Measurements from ENCODE around the gene PRND.

DNA sequence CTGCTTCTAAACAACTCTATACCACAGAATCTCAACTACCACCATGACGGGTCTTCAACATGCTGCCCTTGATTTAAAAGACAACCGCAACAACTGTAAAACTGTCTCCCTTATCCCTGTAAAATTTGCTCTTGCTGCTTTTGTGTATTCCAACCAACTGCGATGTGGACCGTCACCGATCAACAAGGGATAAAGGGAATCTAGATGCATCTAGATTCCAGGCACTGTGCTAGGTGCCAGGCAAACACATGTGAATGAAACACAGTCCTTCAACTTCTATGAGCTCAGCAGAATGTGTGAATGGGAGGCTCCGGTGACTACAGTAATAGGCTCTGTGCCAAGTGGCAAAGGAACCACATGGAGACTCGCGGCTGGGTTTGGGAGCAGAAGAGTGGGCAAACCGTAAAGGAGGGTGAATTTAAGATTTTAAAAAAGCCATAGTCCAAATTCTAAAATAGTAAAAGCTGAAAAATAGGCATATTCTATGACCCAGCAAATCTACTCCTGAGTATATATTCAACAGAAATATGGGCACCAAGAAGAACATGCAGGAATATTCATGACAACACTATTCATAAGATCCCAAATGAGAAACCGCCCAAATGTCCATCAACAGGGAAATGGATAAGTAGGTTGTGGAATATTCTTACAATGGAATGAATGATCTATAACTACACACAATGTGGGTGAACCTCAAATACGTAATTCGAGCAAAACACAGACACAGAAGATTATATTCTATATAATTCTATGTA is 3.7 kb upstream of the PRND start:
- TF ChIP-seq, protein P1, sequence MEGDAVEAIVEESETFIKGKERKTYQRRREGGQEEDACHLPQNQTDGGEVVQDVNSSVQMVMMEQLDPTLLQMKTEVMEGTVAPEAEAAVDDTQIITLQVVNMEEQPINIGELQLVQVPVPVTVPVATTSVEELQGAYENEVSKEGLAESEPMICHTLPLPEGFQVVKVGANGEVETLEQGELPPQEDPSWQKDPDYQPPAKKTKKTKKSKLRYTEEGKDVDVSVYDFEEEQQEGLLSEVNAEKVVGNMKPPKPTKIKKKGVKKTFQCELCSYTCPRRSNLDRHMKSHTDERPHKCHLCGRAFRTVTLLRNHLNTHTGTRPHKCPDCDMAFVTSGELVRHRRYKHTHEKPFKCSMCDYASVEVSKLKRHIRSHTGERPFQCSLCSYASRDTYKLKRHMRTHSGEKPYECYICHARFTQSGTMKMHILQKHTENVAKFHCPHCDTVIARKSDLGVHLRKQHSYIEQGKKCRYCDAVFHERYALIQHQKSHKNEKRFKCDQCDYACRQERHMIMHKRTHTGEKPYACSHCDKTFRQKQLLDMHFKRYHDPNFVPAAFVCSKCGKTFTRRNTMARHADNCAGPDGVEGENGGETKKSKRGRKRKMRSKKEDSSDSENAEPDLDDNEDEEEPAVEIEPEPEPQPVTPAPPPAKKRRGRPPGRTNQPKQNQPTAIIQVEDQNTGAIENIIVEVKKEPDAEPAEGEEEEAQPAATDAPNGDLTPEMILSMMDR (IDR thresholded peaks at IDR 0.05) = no peak
- TF ChIP-seq EP300 (IDR thresholded peaks at IDR 0.05) (no peak), POLR2A (IDR thresholded peaks at IDR 0.05; ENCODE audit: low read length) (no peak), FOSL2 (IDR thresholded peaks at IDR 0.05) (no peak), FOSL2 (CRISPR knock-in tag; IDR thresholded peaks at IDR 0.05) (no peak), POLR2AphosphoS2 (conservative IDR thresholded peaks at IDR 0.05; ENCODE audit: low read length) (no peak), ZSCAN20 (CRISPR knock-in tag; IDR thresholded peaks at IDR 0.05) (no peak)
- TF ChIP-seq, protein P2, sequence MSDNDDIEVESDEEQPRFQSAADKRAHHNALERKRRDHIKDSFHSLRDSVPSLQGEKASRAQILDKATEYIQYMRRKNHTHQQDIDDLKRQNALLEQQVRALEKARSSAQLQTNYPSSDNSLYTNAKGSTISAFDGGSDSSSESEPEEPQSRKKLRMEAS (IDR thresholded peaks at IDR 0.05) = no peak

Measured in A549 (cell line).